Skin of body (tissue), 2 donors: Measurements from ENCODE around the gene GBP2. TPM values are rescaled to one million over a fixed set of nuclear protein-coding genes. Genes with fewer than 3 reads are reported as not detected.

ENCODE experiments used
- DNase-seq: peaks from one replicate; lab custom pipeline; 2025; lab: John Stamatoyannopoulos, UW
- total RNA-seq: library from RNA; depleted of rRNA; stranded (reverse); fragments of >200 nt; gene quantifications from one replicate; pipeline ENCODE4 v1.2.3, GENCODE V29; 2014

GBP2 gene, protein sequence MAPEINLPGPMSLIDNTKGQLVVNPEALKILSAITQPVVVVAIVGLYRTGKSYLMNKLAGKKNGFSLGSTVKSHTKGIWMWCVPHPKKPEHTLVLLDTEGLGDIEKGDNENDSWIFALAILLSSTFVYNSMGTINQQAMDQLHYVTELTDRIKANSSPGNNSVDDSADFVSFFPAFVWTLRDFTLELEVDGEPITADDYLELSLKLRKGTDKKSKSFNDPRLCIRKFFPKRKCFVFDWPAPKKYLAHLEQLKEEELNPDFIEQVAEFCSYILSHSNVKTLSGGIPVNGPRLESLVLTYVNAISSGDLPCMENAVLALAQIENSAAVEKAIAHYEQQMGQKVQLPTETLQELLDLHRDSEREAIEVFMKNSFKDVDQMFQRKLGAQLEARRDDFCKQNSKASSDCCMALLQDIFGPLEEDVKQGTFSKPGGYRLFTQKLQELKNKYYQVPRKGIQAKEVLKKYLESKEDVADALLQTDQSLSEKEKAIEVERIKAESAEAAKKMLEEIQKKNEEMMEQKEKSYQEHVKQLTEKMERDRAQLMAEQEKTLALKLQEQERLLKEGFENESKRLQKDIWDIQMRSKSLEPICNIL
- total RNA-seq, result 15.4 TPM

DNA sequence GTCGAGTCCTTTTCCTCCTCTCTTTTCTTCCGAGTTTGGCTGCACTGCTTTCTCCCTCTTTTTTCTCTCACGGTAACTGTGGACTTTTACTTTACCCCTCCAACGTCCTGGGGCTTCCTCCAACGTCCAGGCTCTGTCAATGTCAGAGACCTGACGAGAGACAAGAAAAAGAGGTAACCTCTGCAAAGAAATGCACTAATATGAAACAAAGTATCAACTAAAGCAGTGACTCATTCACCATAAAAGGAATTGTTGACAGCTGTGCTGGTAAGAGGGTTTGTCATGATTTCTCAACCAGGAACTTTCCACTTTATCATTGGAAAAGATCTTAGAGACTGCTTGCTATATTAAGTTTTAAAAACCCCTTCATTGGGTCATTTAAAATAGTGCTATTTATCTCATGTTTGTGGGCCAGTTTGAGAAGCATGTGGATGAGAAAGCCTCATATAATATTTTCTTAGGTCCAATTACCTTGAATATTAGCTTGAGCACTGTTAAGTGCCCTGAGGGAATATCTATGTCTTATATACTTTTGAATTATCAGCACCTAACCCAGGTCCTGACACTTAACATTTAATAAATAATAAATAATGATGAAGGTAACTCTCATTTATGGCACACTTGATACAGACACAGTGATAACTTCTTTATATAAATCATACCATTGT is at the start of gene GBP2:
Gene GBP2, minus strand, starts transcription at position 202 of the 668 bp plus-strand sequence. CDS start 4,148 bp downstream, outside the sequence.
- DNase-seq, result peak; percentile 22

DNA sequence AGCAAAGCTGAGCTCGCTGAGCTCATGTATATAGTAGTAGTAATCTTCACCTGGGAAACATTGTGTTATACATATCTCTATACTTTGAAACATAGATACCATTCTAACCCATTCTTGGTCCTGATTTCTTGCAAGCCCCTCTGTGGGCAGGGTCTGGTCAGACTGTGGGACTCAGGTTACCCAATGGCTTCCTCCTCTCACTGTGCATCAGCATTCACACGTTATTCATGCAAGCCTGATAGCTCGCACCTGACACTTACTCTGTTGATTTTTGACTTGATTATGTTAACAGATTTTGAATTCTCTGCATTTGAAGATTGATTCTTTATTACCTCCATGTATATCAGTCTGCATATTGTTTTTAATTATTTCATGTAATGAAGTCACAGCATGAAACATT is 48.6 kb upstream of the GBP2 start:
- no peak for DNase-seq

DNA sequence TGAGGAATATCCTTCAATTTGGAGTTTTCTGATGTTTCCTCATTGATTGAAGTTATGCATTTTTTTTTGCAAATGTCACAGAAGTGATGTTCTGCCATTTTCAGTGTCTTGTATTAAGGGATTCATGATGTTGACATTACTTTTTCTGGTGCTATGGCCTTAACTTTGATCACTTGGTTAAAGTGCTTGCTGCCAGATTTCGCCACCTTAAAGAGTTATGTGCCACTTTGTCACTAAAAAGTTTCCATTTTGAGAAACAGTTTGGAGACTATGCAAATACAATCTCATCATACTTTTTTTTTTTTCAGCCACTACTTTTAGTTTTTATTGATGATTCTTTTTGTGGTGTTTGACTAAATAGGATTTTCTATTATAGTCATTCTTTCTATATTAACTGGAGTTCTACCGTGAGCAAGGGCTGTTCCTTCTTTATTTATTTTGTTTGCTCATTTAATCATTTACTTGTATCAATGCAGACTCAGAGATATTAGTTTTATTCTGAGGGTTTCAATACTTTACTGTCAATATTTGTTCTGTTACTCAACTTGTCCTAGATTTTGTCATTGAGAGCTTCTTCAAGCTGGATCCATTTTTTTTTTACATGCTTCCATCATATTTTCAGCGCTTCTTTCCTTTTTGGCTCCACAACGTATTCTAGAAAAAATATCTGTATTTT is 46.7 kb upstream of the GBP2 start:
- no peak for DNase-seq

DNA sequence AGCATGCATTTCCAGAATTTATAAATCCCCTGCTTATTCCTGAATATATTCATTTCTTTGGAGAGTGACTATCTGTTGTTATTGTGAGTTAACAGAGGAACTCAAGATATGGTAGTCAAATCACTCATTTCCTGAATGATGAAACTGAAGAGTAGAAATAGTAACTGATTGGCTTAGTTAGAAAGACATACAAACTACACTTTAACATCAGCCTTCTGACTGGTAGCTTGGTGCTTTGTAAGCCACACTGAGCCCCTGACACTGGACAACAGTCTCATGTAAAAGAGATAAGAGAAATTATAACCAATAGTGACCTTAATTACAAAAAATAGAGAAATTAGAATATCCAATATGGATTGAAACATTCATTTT is 45.1 kb upstream of the GBP2 start:
- DNase-seq, result no peak

DNA sequence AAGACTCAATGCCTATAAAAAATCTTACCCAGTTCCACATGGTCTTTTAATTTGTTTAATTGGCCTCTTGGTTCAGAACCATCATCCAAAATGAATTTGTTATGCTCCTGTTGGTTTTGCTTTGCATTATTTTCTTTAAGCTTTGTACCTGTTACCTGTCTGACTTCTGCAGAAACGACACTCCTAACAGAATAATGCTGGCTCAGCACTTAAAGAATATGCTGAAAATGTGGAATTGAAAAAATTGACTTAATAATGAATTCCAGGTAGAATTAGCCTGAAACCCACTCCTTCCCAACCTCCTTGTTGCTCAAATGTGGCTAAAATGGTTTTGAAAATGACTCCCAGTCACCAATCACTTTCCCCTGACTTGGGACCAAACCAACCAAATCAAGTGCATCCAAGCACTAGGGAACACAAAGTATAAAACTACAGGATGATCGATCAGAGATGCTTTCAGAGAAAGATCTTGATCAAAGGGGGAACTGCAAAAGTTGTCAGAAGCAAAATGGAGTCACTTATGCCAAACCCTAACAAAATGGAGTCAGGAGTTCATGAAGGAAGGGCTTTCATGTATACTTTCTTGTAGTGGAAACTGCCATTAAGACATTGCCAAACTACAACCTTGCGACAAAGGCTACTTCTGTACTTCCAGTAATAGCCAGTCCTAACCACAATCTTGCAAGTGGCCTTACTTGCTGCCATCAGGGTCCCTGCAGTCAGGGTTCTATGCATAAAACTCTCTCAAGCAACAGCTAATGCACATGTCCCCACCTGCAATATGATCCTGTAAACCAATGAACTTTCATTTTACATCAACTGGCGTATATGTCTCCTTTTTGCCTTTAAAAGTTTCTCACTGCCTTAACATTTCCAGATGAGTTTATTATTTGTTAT is 44.5 kb upstream of the GBP2 start:
- DNase-seq, result no peak

DNA sequence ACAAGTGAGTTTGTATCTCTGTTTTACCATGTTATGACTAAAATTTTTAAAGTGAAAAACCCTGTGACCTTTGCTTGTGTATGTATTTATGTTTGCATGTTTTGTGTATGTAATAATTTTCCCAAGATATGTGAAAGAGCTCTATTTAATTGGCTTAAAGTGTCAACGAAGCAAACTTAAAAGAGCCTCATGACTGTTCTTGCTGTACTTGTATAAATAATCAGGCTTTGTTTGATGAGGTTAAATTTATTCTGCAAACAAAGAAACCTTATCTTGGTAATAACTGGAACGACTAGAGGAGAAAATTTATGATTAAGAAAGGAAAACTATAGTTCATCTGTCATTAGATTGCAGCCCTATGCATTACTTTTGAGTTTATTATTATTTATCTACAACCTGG is 43.3 kb upstream of the GBP2 start:
- DNase-seq, result no peak

DNA sequence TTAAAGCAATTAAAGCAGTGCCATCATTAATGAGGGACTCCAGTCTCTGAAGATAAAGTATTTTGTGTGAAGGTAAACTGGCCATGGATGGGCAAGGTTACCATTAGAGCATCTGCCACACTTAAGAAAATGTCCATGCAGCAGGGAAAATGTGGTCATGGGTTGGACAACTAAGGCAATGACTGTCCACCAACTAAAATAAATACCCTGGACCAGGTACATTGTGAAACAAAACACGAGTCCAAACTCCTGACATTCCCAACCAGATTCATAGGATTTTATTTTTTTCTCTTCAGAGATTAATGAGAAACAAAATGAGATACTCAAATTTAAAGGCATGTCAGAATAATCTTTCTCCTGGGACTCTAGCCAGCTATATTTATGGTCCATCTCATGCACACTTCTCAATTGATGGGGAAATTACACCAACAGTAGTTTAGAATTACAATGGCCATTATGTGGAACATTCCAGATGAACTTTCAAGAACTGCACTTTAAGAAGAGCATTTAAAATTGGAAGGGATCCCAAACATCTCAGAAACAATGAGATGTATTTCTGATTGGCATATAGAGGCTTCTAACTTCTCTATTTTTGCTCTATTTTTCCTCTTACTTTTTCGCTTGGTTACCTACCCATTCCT is 41.8 kb upstream of the GBP2 start:
- DNase-seq, result no peak

DNA sequence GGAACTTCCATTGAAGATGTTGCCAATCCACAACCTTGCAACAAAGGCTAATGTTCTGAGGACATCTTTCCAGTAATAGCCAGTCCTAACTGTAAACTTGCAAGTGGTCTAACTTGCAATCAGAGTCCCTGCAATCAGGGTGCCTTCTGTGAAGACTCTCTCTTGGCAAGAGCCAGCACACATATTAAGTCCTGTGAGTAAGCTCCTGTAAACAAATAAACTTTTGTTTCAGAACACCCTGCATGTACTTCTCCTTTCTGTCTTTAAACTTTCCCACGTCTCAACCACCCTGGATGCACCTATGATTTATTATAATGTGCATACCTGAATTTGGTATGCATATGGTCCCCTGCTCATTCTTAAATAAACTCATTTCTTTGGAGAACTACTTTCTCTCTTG is 40.8 kb upstream of the GBP2 start:
- no peak for DNase-seq

DNA sequence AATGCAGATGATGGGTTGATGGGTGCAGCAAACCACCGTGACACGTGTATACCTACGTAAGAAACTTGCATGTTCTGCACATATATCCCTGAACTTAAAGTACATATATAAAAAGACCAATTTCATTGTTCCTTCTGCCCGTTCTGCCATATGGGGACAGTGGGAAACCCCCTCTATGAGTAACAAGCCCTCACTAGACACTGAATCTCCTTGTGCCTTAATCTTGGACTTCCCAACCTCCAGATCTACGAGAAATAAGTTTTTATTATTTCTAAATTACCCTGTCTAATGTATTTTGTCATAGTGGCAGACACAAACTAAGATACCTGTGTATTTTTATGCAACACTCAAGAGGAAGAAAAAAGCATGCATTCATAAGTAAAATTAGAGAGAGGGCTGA is 39.9 kb upstream of the GBP2 start:
- no peak for DNase-seq

DNA sequence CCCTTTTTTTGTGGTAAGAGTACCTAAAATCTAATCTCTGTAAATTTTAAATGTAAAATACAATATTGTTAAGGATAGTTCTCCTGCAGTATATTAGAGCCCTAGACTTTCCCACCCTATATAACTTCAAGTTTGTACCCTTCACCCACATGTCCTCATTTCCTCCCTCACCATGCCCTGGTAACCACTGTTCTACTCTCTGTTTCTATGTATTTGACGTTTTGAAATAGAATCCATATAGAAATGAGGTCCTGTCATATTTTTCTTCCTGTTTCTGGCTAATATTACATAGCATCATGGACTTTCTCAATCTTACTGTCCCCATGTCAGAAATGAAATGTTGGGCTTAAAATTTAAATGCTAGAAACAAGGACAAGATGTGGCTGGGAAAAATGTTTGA is 25.1 kb upstream of the GBP2 start:
- DNase-seq, result no peak

DNA sequence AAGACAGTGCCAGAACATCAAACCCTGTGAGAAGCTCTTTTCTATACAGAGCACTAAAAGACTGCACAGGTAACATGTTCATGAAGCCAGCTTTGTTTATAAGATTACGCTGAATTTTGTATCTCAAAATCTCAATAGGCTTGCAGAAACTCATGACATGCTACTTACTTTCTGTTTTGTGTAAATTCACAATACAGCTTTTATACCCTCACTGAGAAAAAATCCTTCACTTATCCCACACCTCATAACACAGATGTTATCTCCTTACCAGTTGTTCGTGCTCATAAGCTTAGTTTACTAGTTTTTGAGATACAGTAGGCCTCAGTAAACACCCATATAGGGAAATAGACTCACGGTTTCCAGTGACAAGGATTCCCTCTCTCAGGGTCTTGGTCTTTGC is 24.1 kb upstream of the GBP2 start:
- no peak for DNase-seq

DNA sequence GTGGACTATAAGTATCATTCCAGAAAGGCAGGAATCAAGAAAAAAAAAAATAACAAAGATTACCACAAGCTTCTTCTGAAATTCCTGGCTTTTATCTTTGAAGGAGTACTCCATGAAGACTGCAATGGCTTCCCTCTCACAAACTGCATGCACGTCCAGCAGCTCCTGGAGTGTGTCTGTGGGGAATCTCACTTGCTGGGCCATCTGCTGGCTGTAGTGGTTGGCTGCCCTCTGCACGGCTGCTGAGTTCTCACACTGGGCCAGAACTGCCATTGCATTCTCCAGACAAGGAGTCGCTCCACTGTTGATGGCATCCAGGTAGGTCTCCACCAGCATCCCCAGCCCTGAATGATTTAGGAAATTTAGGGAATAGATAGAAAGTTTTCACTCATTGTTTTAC is 23.3 kb upstream of the GBP2 start:
- DNase-seq, result no peak

DNA sequence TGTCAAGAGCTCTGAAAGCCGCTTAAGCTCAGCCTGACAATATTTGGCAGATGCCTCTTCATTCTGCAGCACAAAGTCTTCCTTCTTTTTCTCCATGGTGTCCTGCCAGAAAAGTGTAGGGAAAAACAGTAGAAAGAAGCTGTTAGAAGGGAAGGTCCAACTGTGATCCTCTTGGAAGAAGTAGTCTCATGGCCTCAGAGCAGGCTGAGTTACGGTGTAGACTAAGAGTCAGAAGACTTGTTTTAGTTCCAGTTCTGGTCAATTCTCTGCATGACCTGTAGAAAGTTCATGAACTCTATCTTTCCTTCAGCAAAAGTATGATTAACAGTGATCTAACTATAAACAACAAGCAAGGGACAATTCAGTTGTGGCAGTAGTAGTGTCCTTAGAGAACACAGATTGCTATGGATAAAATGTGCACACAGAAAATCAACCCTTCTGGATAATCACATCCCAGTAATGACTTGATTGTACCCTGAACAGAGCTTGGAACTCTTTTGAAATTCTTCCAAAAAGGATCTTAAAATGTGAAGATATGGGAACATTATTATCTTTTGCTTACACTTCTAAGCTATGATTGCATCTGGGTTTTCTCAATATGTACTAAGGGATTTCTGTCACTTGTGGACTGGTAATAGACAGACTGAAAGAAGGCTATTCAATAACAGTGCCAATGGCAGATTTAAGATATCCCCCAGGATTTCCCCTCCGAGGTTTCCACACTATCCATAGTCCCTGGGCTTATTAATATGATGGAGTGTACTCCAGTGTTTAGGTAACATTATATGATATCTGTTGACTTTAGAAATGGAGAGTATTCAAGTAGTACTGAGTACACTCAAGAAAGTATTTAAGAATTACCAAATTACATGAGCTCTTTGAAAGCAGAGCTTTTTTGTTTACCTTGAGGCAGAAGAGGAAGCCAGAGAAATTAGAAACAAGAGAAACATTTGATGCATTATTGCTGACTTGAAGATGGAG is 22.1 kb upstream of the GBP2 start:
- DNase-seq, result no peak

DNA sequence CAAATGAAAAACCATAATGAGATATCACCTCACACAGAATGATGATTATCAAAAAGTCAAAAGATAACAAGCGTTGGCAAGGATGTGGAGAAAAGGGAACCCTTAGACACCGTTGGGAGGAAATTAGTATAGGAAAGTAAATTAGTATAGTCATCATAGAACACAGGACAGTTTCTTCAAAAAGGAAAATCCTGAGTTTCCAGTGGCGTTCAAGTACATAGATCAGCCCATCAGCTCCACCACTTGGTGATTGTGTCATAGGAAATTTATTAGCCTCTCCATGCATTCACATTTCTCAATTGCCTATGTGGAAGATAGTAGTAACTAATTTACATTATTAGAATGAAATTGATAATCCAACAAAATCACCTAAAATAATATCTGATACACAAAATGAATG is 20.8 kb upstream of the GBP2 start:
- DNase-seq, result no peak

DNA sequence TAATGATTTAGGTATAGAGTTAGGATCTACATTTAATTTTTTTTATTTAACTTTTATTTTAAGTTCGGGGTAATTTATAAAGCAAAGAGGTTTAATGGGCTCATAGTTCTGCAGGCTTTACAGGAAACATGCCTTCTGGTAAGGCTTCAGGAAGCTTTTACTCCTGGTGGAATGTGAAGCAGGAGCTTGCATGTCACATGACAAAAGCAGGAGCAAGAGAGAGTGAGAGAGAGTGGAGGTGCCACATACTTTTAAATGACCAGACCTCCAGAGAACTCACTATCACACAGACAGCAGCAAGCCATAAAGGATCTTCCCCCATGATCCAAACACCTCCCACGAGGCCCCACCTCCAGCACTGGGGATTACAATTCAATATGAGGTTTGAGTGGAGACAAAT is 17.6 kb upstream of the GBP2 start:
- no peak for DNase-seq

DNA sequence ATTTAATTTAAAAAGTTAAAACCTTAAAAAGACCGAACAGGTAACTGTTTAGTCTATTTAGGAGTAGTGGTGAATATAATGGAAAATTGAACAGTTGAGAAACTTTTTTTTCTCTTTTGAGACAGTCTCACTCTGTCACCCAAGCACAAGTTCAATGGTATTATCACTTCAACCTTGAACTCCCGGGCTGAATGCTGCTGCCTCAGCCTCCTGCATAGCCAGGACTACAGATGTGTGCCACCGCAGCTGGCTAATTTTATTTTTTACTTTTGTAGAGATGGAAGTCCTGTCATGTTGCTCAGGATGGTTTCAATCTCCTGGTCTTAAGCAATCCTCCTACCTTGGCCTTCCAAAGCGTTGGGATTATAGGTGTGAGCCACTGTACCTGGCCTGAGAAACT is 16.2 kb upstream of the GBP2 start:
- DNase-seq, result no peak

DNA sequence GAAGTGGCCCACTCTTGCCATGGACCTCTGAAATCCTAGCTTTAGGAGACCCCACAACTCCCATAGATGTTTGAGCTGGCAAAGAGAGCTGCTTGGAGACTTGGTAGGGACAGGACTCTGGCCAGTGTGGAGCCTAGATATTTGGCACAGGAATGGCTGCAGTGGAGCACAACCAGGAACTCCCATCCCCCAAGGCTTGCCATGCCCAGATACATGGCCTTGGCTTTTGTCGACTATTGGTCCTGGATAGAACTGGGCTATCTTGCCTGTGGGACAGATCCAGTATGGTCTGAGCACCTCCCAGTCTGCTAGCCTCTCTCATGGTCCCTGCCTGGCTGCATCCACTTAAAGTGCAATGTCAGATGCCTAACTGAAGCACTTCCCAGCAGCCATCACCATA is 7.8 kb upstream of the GBP2 start:
- no peak for DNase-seq

DNA sequence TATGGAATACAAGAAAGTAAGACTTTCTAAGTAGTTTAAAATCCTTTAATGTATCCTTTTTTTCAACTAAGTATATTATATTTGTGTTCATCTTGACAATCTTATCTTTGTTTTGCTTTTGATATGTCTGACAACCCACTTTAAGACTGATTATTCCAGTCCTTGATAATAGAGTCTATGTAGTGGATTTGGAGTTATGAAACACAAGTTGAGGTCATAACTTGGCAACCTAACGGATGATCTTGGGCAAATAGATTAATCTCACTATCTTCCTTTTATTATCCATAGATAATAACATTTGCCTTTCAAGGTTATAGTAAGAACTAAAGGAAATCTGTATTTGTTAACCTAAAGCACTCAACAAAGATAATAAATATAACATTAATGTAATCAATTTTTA is 4.8 kb upstream of the GBP2 start:
- no peak for DNase-seq

DNA sequence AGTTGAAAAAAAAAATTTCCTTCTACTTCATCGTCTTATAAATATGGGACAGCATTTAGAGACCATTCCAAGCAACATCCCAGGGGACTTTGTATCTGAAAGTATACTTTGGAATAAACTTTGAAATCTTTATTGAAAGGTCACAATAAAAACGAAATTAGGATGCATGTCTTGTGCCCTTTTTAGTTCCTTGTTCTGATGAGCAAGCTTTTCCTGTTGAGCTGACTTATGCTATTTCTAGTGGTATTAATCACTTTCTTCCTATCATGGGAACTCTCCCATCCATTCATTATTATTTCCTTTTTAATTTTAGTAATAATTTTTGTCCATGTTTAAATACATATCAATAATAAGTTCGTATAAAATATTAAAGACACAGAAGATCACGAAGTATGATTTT is 4.0 kb upstream of the GBP2 start:
- DNase-seq, result no peak
